ENCODE measurements around the gene XIRP1.

GRCh38 chr3:39234651-39235050 is 42.3 kb upstream of the XIRP1 start:
- no peak for TF ChIP-seq POLR2A (IDR thresholded peaks at IDR 0.05)
- no peak for TF ChIP-seq CTCF (IDR thresholded peaks at IDR 0.05)
